Bone marrow (tissue), 2 donors: ENCODE data around the gene ARVCF.

Experiments
- DNase-seq, 2 donors: peaks; one replicate each; lab custom pipeline; 2025; lab: John Stamatoyannopoulos, UW

Gene ARVCF

DNA sequence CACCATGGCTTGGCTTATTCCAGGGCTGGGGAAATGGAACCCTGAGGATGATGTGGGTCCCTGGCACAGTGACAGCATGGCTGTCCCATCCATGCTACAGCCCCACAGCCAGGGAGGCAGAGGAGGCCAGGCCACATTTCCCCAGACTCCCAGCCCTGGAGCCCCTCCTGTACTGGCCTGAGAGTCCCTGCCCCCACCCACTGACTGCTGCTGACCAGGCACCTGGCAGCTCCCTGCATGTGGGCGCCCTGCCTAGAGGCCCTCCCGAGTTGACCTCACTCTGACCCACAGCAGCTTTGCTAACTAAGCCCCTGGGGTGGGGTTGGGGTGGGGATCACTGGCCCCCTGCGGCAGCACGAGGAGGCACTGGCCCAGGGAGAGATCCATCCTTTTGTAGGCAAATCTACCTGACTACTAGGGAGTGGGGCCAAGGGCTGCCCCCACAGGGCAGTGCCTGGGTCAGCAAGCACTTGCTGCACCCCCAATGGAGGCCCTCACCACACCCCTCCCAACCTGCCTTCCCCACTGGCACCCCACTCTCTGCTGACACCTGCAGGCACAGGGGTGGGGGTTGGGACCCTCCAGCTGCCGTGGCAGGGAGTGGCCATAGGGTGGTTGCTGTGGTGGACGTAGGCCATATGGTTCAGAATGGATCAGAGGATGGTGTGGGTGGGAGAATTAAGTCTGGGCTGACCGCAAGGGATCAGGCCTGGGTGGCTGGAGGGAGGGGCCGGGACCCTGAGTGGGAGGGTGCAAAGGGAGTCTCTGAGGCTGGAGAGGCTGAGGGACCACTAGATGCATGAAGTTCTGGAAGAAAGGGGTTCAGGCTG is 17.4 kb downstream of the ARVCF start:
- no peak for DNase-seq

DNA sequence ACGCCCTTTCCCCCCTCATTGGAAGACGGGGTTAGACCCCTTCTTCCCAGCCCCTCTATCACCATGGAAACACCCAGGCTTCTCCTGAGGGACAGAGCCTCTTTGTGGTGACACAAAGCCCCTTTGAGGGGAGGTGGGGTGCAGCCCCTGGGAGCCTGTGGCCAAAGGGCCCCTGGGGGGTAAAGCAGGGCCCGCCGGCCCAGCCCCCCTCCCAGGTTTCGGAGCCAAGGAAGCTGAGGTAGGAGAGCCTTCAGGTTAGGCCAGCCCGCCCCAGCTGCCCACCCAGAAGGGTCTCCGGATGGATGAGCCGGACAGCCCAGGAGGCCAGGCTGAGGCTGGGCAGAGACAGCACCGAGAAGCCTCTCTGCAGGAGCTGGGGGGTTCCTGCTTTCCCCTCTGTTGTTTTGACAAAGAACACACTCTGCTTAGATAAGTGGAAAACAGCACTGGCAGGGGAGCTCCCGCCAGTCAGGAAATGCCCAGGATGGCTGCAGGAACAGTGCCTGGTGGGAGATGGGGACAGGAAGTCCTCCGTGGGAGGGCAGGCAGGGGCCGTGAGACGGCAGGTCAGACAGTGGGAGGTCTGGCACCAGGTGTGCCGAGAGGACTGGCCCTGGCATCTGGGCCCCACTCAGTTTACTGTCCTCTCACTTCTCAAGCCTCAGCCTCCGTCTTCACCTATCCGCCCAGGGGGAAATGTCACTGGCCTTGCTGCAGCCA is 18.2 kb downstream of the ARVCF start:
- no peak for DNase-seq

DNA sequence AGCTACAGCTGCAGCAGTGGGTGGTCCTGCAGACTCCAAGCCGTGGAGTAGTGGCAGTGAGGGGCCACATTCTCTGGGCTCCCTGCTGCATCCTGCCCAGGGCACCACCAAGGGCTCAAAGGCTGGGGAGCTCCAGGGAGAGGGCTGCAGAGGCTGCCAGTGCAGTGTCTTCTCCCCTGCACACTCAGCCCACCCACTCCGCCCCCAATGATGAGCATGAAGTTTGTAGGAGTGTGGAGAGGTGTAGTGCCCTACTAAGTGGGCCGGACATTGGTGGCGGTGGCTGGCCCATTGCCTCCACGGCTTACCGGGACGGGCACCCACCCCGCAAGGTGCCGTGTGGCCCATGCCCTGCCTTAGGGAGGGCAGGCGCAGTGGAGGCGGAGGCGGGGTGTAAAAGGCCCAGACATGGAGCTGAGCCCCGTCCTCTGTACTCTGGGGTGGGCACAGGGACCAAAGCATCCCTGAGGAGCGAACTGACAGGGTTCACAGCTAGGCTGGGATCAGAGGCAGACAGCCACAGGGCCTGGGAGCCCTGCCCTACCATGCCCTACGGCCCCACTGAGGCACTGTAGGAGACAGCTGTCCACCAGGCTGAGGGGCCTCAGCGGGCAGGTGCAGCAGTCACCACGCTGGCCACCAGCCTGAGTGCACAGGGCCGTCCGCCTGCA is 18.9 kb downstream of the ARVCF start:
- DNase-seq = no peak

DNA sequence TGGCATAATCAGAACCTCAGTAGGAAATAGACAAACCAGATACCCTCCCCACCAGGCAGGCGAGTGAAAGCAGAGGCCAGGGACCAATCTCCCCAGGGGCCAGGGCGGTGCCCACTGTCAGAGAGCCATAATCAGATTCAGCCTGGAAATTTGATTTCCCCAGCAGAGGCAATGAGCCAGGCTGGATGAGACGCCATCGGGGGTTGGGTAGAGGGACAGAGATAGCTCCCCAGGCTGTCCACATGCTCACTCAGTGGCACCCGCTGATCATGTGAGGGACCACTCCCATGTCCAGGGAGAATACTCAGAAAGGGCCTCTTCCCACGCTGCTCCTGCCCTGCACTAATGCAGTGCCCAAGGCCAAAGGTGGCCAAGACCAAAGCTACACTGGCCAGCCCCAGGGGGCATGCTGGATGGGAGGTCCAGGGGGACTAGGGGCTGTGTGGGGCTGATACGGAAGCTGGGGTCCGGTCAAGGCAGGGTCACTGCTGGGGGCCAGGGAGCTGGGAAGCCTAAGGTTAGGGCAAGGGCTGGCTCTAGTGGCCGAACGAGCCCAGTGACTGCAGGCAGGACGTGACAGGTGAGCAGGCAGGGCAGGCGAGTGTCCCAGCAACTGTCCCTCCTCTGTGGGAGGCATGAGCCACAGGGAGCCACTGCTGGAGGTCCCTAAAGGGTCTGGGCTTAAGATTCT is 19.8 kb downstream of the ARVCF start:
- no peak for DNase-seq

DNA sequence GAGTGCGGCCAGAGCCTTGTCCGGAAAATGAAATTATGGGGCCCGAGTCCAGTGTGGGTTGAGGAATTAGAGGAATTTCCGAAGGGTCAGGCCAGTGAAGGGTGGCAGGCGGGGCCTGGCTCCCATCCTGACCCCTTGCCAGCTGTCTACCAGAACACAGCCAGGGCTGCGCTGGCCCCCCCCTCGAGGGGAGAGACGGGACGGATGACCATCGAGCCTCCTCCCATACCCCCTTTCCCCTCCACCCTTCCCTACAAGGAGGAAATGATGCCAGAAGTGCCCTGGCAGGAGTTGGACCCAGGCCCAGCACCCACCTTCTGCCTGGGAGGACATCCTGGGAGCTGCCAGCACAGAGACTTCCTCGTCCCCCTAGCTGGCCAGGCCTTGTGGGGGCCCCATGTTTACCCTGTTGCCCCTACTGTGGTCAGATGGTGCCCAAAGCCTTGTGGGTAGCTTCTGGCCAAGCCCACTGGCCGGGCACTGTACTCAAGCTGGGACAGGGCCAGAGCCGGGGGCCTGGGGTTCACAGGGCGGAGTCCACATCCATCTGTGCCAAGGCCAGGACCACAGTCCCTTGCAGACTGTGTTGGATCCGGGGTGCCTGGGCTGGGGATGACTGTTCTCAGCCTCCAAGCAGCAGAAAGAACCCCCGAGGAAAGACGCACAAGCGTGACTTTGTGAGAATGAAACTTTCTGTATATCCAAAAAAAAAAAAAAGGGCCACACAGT is 20.8 kb downstream of the ARVCF start:
- no peak for DNase-seq

DNA sequence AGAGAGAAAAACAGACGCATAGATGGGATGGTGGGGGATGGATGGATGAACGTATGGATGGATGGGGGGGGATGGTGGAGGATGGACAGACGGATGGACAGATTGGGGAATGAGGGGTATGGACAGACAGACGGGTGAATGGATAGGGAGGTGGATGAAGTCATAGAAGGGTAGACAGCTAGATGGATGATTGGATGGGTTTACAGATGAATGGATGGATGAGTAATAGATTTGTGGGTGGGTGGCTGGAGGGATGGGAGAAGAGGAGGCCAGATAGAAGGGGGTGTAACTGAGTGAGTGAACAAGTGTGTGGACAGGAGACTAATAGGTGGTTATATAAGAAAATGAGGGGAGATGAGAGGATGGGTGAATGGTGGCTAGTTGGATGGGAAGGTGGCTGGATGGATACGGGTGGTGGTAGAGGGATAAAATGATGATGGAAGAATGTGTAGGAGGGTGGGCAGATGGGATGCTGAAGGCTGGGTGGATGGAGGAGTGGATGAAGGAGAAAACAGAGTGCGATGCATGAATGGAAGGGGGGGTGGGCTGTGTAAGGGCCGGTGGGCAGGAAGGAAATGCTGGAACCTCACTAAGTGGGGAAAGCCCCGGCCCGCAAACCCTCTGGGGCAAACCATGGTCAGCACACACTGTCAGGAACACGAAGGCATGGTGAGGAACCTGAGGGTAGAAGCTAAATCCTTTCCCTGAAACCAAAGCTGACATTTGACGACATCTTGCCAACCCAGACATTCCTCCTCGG is 21.6 kb downstream of the ARVCF start:
- no peak for DNase-seq

DNA sequence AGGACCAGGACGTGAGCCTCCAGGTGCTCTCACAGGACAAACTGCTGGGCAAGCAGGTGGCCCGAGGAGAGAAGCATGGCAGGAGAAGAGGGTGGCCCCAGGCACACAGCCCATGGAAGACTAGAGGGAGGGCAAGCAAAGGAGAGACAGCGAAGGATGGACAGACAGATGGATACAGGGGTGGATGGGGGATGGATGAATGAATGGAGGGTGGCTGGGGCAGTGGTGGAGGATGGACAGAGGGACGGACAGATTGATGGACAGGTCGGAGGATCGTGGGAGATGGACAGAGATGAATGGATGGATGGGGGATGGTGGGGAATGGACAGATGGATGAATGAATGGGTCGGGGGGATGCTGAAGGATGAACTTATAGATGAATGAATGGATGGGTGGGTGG is 22.7 kb downstream of the ARVCF start:
- no peak for DNase-seq

DNA sequence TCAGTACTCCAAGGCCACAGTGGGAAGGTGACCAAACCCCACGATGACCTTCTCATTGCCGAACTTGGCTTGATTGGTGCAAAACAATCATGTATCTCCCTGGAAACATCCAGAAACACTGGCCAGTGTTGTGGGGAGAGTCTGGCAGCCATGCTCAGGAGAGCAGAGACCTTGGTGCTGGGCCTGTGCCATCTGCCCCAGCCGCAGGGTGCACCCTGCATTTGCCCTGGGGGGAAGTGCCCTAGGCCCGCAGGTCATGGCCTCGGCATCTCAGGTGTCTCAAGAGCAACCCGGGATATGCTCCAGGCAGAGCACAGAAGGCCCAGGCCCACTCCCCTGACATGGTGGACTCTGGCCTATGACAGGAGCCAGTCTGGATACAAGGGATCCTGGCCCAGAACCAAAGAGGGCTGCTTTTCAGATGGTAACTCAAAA is 23.7 kb downstream of the ARVCF start:
- DNase-seq = no peak

DNA sequence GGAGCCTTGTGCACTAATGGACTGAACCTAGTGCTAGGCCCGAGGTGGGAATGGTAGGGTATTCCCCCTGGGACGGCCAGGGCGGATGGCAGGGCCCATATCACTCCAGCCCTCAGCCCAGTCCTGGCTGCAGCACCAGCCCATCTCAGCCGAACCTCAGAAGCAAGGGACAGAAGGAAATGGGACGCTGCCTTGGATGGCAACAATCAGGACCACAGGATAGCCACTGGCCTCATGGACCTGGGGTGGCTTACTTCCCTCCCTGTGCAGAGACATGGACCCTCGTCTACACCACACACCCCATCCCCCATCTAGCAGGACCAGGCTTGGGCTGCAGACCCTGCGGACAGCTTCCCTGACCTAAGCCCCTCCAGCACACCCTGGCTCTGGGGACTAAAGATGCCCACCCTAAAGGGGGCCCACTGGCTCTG is 24.1 kb downstream of the ARVCF start:
- DNase-seq = no peak

DNA sequence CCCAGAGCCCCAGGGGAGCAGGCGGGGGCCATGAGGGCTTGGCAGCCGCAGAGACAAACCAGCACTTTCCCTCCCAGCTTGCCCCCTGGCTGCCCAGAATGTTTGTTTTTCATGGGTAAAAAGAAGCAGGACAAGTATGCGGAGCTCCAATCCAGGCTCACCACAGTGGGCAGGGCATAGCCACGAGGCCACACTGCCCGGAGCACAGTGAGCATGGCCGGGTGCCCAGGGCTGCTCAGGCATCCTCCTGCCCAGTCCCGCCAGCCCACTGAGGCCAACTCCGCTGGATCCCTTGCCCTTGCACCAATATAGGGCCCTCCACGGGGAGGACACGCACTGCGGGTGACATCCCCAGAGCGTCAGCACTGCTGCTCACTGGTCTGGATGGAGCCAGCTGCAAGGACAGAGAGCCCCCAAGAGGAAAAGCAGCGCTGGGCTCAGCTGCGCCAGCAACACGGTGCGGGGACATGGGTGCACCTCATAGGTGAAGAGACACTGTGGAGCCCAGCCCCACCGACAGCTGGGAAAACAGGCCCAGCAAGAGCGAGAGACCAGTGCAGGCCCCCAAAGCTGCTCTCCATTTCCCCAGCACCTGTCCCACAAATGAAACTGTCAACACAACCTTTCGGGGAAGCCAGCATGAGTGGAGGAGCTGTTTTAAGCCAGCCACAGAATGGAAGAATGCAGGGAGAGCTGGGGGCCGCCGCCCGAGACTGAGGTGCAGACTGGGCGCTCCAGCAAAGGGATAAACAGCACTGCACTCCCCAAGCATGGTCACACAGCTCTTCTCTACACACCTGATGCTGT is 24.8 kb downstream of the ARVCF start:
- no peak for DNase-seq

DNA sequence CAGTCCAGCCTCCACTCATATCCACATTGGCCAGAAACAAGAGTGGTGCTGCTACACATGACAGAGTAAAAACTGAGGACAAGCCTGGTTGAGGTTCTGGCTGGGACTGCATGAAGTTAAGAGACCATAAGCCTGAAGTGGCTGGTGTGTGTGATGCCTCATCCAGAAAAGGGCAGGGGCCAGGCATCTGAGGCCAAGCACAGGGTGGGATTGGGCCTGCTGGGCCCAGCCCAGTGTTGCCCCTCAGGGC is 25.3 kb downstream of the ARVCF start:
- no peak for DNase-seq

DNA sequence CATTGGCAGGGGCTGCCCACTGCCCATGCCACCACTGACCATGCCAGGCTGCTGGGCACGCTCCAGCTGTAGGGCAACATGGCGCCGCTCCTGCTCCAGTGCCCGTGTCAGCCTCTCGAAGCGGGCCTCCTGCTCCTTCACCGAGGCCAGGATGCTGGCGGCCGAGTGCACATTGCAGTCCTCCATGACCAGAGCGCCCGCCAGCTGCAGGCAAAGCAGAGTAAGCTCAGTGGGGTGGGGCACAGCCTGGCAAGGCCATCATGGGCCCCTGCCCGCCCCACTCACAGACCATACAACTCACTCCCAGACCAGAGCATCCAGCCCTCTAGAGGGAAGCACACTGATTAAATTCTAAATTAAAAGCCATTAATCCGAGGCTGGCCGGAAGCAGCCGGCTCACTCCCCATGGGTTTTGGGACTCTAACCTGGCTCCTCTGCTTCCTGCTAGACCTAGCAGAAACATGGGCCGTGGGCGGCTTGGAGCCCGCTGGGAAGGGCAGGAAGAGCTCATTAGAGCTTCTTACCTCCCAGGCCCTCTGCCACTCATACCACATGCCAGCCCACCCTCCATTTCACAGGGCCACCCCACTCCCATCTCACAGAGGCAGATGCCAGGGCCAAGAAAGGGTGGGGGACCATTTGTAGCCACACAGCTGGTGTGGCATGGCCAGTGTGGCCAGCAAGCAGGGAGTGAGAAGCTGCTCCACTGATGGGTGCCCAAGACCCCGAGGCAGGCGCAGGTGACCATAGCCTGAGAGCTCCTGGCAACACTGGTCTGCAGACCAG is 25.8 kb downstream of the ARVCF start:
- no peak for DNase-seq

DNA sequence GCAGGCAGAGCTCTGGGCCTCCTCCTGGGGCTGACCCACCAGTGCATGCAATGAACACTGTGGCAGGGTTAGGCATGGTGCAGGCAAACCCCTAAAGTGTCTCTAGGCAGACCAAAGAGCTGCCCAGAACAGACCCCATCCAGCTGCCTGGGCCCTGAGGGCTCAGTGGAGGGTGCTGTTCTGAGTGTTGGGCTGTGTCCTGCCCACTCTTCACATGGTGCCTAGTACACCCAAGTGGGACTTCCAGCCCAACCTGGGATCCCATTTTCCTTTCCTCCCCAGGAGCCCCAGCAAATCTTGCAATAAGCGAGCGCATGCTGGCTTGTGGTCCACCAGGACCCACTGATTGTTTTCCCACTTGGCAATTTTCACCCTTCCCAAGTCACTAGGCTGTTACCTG is 26.4 kb downstream of the ARVCF start:
- DNase-seq = no peak

DNA sequence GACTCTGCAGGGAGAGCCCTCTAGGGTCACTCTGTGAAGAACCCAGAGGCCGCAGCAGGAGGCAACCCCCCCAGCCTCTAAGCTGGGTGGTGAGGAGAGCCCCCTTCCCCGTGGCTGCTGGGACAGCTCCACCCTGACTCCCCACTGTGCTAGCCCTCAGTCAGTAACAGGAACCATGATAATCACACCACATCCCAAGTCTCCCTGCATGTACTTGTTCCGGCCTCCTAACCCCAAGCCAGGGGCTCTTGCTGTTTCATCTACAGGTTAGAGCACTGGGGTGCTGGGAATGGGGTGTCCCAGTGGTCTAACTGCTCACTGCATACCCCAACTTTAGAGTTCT is 26.9 kb downstream of the ARVCF start:
- no peak for DNase-seq

DNA sequence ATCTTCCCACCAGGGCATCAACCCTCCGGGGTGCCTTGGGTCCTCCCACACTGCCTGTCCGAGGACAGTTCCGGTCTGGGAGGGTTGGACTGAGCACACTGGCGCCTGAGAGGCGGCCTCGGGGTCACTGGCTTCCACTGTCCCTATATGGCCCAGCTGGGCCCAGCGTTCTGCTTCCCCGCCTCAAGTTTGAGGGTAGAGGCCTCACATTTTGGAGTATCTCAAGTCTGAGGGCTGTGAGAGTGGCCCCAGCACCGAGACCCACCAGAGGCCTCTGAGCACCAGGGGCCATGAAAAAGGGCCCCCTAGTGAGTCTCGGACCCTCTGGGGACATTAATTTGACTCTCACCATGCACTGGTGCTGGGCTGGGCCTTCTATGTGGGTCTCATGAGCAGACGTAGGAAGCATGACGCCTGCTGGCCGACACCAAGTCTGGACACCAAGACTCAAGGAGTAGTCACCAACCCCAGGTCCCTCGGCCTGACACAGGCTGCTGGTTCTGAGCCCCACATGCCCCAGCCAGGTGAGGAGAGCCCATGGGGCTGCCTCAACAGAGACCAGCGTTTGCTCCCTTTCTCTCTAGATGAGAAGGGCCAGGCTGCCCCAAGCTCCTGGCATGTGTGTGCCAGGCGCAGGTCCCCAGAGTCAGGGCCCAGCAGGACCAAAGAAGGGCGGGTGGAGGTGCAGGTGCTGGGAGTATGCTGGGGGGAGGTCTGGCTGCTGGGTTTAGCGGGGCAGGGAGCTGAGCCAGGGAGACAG is 27.5 kb downstream of the ARVCF start:
- DNase-seq = no peak

DNA sequence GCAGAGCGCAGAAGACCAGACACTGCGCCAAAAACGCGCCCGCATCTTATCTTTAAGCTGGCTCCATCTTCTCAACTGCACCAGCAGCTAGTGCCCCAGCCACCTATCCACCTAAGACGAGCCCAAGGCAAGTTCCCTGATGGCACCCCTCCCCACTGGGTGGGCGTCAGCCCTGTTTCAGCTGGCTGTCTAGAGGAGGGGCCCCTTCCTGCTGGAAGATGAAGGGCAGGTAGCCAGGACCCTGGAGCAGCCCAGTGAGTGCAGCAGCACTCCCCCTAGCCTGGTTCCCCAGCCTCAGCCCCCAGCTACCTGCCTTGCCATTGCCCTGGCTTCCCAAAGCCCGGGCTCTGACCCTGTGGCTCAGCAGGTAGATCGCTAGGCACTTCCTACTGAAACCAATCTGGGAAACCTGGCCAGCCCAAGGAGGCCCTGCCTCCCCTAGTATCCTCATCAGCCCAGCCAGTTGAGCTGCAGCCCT is 28.3 kb downstream of the ARVCF start:
- no peak for DNase-seq

DNA sequence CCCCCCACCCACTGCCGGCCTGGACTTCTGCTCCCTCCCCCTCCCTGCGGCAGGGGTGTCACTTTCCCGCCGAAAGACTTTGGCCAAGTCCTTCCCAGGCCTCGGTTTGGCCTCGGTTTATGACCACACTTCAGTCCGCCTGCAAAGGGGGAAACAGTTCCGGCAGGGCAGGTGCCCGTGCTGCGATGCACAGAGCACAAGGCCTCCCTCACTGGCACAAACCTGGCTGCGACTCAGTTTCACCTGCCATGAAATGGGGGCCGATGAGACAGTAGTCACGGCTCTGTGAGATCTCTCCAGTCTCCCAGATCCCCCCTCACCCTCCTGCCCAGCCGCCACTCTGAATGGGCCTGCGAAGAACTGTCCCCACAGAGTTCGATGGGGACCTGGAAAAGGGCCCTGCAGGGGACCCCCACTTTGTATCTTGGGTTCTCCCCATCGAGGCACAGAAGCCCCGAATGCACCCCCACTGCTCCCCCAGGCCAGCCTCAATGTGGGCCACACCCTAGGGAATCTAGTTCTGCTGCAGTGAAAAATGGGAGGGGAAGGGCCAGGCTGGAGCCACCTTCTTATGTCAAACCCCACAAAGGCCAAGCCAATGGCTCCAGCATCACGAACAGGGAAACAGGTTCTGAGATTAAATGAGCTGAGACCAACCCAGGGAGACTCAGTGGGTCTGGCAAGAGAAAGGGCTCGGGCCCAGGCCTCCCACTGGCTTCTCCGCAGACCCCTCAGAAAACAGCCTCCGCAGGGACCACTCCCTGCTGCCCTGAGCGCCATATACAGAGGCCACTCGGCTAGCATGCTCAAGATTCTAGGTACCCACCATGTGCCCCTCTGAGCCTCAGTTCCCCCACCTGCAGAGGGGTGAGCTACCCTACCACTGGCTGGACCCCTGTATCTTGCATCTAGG is 29.0 kb downstream of the ARVCF start:
- DNase-seq = no peak
